AG09319 (cell line): Measurements from ENCODE around the gene OFD1.

Source experiments
- DNase-seq: peaks from one replicate; pipeline ENCODE4 v3.0.0-alpha.2; 2010; ENCODE audit warnings: low read depth; ENCODE audit errors: extremely low read depth
- TF ChIP-seq, protein P1 (sequence below): IDR thresholded peaks from 2 replicates; pipeline ENCODE4 v1.5.1; 2011; ENCODE audit warnings: low read depth, mild to moderate bottlenecking, inconsistent platforms, low read length, moderate library complexity

OFD1 gene

GRCh38 chrX:13742397-13743176 is 8.0 kb downstream of the OFD1 start:
- DNase-seq = no peak

DNA sequence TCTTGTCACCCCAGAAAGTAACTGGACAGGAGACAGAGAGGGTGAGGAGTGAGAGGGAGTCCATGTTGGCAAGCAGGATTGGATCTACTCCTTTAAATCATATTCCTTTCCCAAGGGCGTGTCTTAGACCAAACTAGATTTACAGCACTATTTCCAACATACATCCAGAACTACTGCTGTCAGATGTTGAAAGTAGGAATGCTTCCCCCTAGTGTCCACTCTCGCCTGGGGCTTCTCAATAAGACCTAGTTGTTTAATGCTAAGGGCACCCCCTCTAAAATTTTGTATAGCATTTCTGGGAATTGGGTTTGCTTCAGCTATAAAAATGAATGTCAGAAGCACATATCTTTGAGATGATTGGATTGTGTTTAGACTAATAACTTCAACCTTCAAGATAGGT is 13.3 kb downstream of the OFD1 start:
- TF ChIP-seq, protein P1, sequence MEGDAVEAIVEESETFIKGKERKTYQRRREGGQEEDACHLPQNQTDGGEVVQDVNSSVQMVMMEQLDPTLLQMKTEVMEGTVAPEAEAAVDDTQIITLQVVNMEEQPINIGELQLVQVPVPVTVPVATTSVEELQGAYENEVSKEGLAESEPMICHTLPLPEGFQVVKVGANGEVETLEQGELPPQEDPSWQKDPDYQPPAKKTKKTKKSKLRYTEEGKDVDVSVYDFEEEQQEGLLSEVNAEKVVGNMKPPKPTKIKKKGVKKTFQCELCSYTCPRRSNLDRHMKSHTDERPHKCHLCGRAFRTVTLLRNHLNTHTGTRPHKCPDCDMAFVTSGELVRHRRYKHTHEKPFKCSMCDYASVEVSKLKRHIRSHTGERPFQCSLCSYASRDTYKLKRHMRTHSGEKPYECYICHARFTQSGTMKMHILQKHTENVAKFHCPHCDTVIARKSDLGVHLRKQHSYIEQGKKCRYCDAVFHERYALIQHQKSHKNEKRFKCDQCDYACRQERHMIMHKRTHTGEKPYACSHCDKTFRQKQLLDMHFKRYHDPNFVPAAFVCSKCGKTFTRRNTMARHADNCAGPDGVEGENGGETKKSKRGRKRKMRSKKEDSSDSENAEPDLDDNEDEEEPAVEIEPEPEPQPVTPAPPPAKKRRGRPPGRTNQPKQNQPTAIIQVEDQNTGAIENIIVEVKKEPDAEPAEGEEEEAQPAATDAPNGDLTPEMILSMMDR = peak; percentile 69
- peak; percentile 54 for DNase-seq

More at GRCh38 chrX:13742397-13743176, 8.0 kb downstream of the OFD1 start:
- TF ChIP-seq, protein P1 = no peak

- no peak for DNase-seq
Measured at GRCh38 chrX:13748486-13748885, 13.9 kb downstream of the OFD1 start.

GRCh38 chrX:13750204-13750603 is 15.7 kb downstream of the OFD1 start:
- TF ChIP-seq, protein P1 = peak; percentile 62
- DNase-seq = no peak

More at GRCh38 chrX:13748486-13748885, 13.9 kb downstream of the OFD1 start:
- TF ChIP-seq, protein P1 = no peak

GRCh38 chrX:13750812-13751211 is 16.3 kb downstream of the OFD1 start:
- no peak for DNase-seq

GRCh38 chrX:13752141-13752540 is 17.6 kb downstream of the OFD1 start:
- TF ChIP-seq, protein P1 = no peak
- no peak for DNase-seq

More at GRCh38 chrX:13750812-13751211, 16.3 kb downstream of the OFD1 start:
- TF ChIP-seq, protein P1 = no peak

DNA sequence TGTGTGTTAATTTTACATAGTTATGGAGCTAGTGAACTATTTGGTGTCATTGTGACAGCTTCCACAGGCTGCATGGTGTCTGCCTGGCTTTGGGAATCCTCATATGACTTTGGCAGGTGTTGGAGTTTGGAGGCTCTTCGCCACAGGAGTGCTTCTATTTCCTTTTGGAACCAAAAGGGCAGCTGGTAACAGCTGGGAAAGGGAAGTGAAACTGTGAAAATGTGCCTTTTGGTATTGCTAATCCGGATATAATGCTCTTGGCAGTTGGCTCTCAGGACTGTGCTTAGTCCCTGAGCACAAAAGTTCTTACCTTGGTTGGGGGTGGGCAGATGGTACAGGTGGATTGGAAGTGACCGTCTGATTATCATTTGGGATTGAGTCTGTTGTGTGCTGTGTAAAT is 18.1 kb downstream of the OFD1 start:
- TF ChIP-seq, protein P1 = no peak
- no peak for DNase-seq
